Trophoblast cell (in vitro differentiated cells and primary cell): ENCODE results near the gene SLC30A4.

ENCODE experiments used
- DNase-seq, 2 donors: peaks; one replicate each; pipeline ENCODE4 v3.0.0-alpha.2; 2016
- H2AFZ ChIP-seq: 2 replicates; pipeline ENCODE4 v1.6.1; 2013; ENCODE audit warnings: low read length, moderate library complexity, mild to moderate bottlenecking; ENCODE audit not compliant: insufficient read depth, poor library complexity
- H2AK5ac ChIP-seq: 2 replicates; pipeline ENCODE4 v1.6.1; 2013; ENCODE audit warnings: mild to moderate bottlenecking, low read length
- H2BK120ac ChIP-seq: 2 replicates; pipeline ENCODE4 v1.6.1; 2013; ENCODE audit warnings: low read length, mild to moderate bottlenecking, moderate library complexity; ENCODE audit not compliant: insufficient read depth, poor library complexity
- H2BK12ac ChIP-seq: 2 replicates; pipeline ENCODE4 v1.6.1; 2013; ENCODE audit warnings: mild to moderate bottlenecking, low read length, moderate library complexity
- H2BK5ac ChIP-seq: 2 replicates; pipeline ENCODE4 v1.6.1; 2013; ENCODE audit warnings: low read length, low read depth, moderate library complexity, mild to moderate bottlenecking; ENCODE audit not compliant: poor library complexity
- H3K14ac ChIP-seq: 2 replicates; pipeline ENCODE4 v1.6.1; 2013; ENCODE audit warnings: mild to moderate bottlenecking, low read length
- H3K18ac ChIP-seq: 2 replicates; pipeline ENCODE4 v1.6.1; 2013; ENCODE audit warnings: mild to moderate bottlenecking, low read length
- H3K23ac ChIP-seq: 2 replicates; pipeline ENCODE4 v1.6.1; 2013; ENCODE audit warnings: low read length
- H3K27ac ChIP-seq: 2 replicates; pipeline ENCODE4 v1.5.1; 2013; ENCODE audit warnings: low read depth, mild to moderate bottlenecking, inconsistent platforms, low read length, moderate library complexity
- H3K27me3 ChIP-seq: 2 replicates; pipeline ENCODE4 v1.6.1; 2013; ENCODE audit warnings: inconsistent platforms, mild to moderate bottlenecking, low read length, moderate library complexity; ENCODE audit not compliant: insufficient read depth
- H3K36me3 ChIP-seq, 2 experiments: 1 replicate in 1 of 2; 2 replicates in 1 of 2; pipeline ENCODE4 v1.6.1; 2013; ENCODE audit warnings: low read length in 2 of 2, mild to moderate bottlenecking in 2 of 2, moderate library complexity in 1 of 2; ENCODE audit not compliant: insufficient read depth in 2 of 2, control insufficient read depth in 1 of 2
- H3K4ac ChIP-seq: 2 replicates; pipeline ENCODE4 v1.6.1; 2013; ENCODE audit warnings: low read depth, mild to moderate bottlenecking, low read length, moderate library complexity
- H3K4me1 ChIP-seq, 2 experiments: 1 replicate in 1 of 2; 2 replicates in 1 of 2; pipeline ENCODE4 v1.6.1; 2013; ENCODE audit warnings: low read length in 2 of 2, mild to moderate bottlenecking in 2 of 2, moderate library complexity in 1 of 2; ENCODE audit not compliant: insufficient read depth in 2 of 2, control insufficient read depth in 1 of 2
- H3K4me2 ChIP-seq: 2 replicates; pipeline ENCODE4 v1.6.1; 2013; ENCODE audit warnings: inconsistent platforms, mild to moderate bottlenecking, low read length, moderate library complexity
- H3K4me3 ChIP-seq: 2 replicates; pipeline ENCODE4 v1.5.1; 2013; ENCODE audit warnings: mild to moderate bottlenecking, low read depth, low read length, inconsistent platforms
- H3K79me1 ChIP-seq: one replicate; pipeline ENCODE4 v1.6.1; 2013; ENCODE audit warnings: low read length
- H3K79me2 ChIP-seq: 2 replicates; pipeline ENCODE4 v1.6.1; 2013; ENCODE audit warnings: low read length, mild to moderate bottlenecking; ENCODE audit not compliant: control insufficient read depth, insufficient read depth, poor library complexity
- H3K9ac ChIP-seq: 2 replicates; pipeline ENCODE4 v1.6.1; 2013; ENCODE audit warnings: mild to moderate bottlenecking, low read length
- H3K9me3 ChIP-seq: 2 replicates; pipeline ENCODE4 v1.6.1; 2013; ENCODE audit warnings: low read depth, mild to moderate bottlenecking, control low read depth, inconsistent platforms, low read length; ENCODE audit not compliant: insufficient read depth
- H4K12ac ChIP-seq: 2 replicates; pipeline ENCODE4 v1.6.1; 2013; ENCODE audit warnings: low read depth, mild to moderate bottlenecking, low read length, moderate library complexity
- H4K8ac ChIP-seq: 2 replicates; pipeline ENCODE4 v1.6.1; 2013; ENCODE audit warnings: low read depth, mild to moderate bottlenecking, low read length, moderate library complexity
- H4K91ac ChIP-seq: one replicate; pipeline ENCODE4 v1.6.1; 2013; ENCODE audit warnings: low read depth, mild to moderate bottlenecking, low read length, moderate library complexity
- WGBS: extraction: QIAGEN DNeasy Blood & Tissue Kit; methylation state at CpG from one replicate; pipeline ENCODE4 v1.1.7; 2013; ENCODE audit warnings: missing lambda C conversion rate; ENCODE audit not compliant: insufficient read length, insufficient coverage; ENCODE audit errors: extremely low coverage; 5-methylcytosine and 5-hydroxymethylcytosine counted together

Gene SLC30A4

DNA sequence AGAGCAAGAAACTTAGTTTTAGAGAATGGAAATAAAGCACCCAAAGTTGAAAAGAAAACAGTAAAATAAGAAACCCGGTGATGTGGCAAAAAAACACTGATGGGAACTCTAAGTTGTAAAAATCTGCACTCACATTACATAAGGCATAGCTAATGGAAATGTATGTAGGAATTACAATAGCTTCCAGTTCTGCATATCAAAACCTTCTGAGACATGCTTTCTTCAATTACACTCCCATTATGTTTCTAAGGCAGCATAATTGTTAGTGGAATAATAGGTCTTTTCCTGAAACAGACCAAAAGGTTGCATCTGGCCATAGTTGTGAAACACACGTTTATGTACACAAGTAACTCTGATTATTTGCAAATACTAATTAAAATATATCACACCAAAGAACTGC lies 41.4 kb downstream of the SLC30A4 start:
- H3K9me3 ChIP-seq = no peaks in the 10 kb centered on the region
- no peak overlapping the region for H2AK5ac ChIP-seq
- no peak overlapping the region for H4K91ac ChIP-seq
- H3K27me3 ChIP-seq = no peaks in the 10 kb centered on the region
- H2AFZ ChIP-seq = no peak overlapping the region
- no peak overlapping the region for H2BK12ac ChIP-seq
- no peak overlapping the region for H3K4ac ChIP-seq
- H3K27ac ChIP-seq = no peak overlapping the region
- H3K79me1 ChIP-seq = no peaks in the 10 kb centered on the region
- WGBS = no CpG with 5 or more reads among the region's 2 CpGs
- no peak overlapping the region for H4K8ac ChIP-seq
- no peak overlapping the region for H3K9ac ChIP-seq
- H3K18ac ChIP-seq = no peak overlapping the region
- no peak overlapping the region for H3K14ac ChIP-seq
- no peaks in the 10 kb centered on the region for H3K36me3 ChIP-seq
- H3K79me2 ChIP-seq = no peaks in the 10 kb centered on the region
- H3K4me1 ChIP-seq = no peaks in the 10 kb centered on the region
- no peak overlapping the region for H4K12ac ChIP-seq
- H3K23ac ChIP-seq = no peak overlapping the region
- no peak overlapping the region for H3K4me2 ChIP-seq
- H3K4me3 ChIP-seq = no peak overlapping the region
- no peak for DNase-seq
- H2BK5ac ChIP-seq = no peak overlapping the region
- no peak overlapping the region for H2BK120ac ChIP-seq

DNA sequence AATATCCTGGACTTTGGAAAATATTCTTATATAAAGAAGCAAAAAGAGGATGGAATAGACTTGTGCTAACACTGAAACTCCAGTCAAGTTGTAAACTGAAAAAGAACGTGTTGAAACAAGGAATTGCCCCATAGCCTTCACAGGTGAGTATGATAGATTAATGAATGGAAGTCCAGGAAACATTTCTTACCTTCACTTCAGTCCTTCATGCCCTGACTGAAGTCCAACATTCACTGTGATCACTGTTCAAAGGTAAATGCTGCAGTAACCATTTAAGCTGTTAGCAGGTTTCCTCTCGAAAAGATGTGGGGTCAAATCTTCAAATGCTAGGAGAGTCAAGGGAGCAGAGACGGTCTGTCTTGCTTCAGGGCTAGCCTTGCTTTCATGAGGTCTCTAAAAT lies 46.1 kb downstream of the SLC30A4 start:
- Histone ChIP-seq H3K4me1 (no peaks in the 10 kb centered on the region), H3K36me3 (no peaks in the 10 kb centered on the region), H2BK12ac (no peak overlapping the region), H2AK5ac (no peak overlapping the region), H3K18ac (no peak overlapping the region), H3K14ac (no peak overlapping the region), H4K12ac (no peak overlapping the region), H3K79me2 (no peaks in the 10 kb centered on the region), H3K79me1 (no peaks in the 10 kb centered on the region), H3K27ac (no peak overlapping the region), H2AFZ (no peak overlapping the region), H4K8ac (no peak overlapping the region), H3K9ac (no peak overlapping the region), H3K23ac (no peak overlapping the region), H3K4me2 (no peak overlapping the region), H2BK120ac (no peak overlapping the region), H2BK5ac (no peak overlapping the region), H3K9me3 (no peaks in the 10 kb centered on the region), H3K4ac (no peak overlapping the region), H3K27me3 (peaks cover 3% of the 10 kb centered on the region), H4K91ac (no peak overlapping the region), H3K4me3 (no peak overlapping the region)
- no peak for DNase-seq
- no CpG with 5 or more reads among the region's 3 CpGs for WGBS

DNA sequence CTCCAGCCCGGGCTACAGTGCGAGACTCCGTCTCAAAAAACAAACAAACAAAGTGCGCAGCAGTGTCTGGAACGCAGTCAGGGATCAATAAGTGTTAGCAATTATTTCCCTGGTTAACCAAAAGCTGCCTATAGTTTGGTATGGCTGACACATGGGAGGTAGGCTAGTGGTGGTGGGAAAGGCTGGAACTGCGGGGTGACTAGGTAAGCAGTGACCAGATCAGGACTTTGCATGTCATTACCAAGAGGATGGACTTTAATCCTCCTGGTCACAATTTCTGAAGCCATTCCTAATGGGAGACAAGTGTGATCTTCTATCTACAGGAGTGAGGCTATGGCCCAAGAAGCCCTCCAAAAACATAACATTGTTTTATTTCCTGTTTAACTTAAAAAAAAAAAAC lies 47.8 kb downstream of the SLC30A4 start:
- WGBS = no CpG with 5 or more reads among the region's 6 CpGs
- no peak for DNase-seq

DNA sequence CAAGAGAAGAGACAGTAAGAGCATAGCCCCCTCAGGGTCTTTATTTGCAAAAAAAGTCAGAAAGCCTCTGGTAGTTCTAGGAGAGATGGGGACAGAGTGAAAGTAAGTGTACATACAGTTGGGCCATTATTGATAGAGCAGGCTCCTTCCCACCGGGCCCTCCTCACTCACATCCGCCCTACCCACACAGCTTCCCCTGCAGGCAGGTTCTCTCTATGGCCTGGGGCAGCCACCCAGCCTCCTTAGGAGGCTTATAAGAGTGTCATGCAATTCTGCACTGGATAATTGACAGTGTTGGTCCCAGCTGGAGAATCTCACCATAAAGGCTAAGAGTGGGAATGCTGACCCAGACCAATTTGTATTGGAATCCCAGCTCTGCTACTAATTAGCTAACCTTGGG lies 49.5 kb downstream of the SLC30A4 start:
- Histone ChIP-seq H2AFZ (no peak overlapping the region), H2BK120ac (no peak overlapping the region), H4K8ac (no peak overlapping the region), H3K23ac (no peak overlapping the region), H3K9ac (no peak overlapping the region), H2AK5ac (no peak overlapping the region), H3K4ac (no peak overlapping the region), H3K36me3 (no peaks in the 10 kb centered on the region), H3K79me2 (no peaks in the 10 kb centered on the region), H3K4me3 (no peak overlapping the region), H2BK12ac (no peak overlapping the region), H3K9me3 (no peaks in the 10 kb centered on the region), H4K91ac (no peak overlapping the region), H3K14ac (no peak overlapping the region), H3K18ac (no peak overlapping the region), H3K27ac (no peak overlapping the region), H4K12ac (no peak overlapping the region), H3K4me2 (no peak overlapping the region), H3K27me3 (peaks cover 14% of the 10 kb centered on the region), H3K4me1 (no peaks in the 10 kb centered on the region), H3K79me1 (no peaks in the 10 kb centered on the region), H2BK5ac (no peak overlapping the region)
- no CpG with 5 or more reads among the region's 2 CpGs for WGBS
- no peak for DNase-seq

More for the DNA sequence above, 47.8 kb downstream of the SLC30A4 start:
- H3K27ac ChIP-seq = no peak overlapping the region
- H3K9ac ChIP-seq = no peak overlapping the region
- no peak overlapping the region for H3K14ac ChIP-seq
- H2BK12ac ChIP-seq = no peak overlapping the region
- no peak overlapping the region for H2AK5ac ChIP-seq
- H4K8ac ChIP-seq = no peak overlapping the region
- no peak overlapping the region for H2BK120ac ChIP-seq
- H3K4me3 ChIP-seq = no peak overlapping the region
- no peaks in the 10 kb centered on the region for H3K36me3 ChIP-seq
- H3K27me3 ChIP-seq = peaks cover 7% of the 10 kb centered on the region
- no peak overlapping the region for H4K91ac ChIP-seq
- H3K4me1 ChIP-seq = no peaks in the 10 kb centered on the region
- H3K4ac ChIP-seq = no peak overlapping the region
- H3K4me2 ChIP-seq = no peak overlapping the region
- no peaks in the 10 kb centered on the region for H3K79me2 ChIP-seq
- H3K79me1 ChIP-seq = no peaks in the 10 kb centered on the region
- no peak overlapping the region for H2BK5ac ChIP-seq
- no peak overlapping the region for H2AFZ ChIP-seq
- no peak overlapping the region for H4K12ac ChIP-seq
- H3K23ac ChIP-seq = no peak overlapping the region
- no peak overlapping the region for H3K18ac ChIP-seq
- no peaks in the 10 kb centered on the region for H3K9me3 ChIP-seq
